Rectal smooth muscle tissue (tissue), 1 donor: Measurements from ENCODE around the gene CLCN1.
A peak's percentile ranks its signal among the peaks of the same experiment; 100 is the strongest.
"Not testable (repeated sequence)": the region's sequence is repeated elsewhere in the genome, so short reads cannot be mapped to it uniquely, and the experiment has no call there.

Source experiments
- H3K27ac ChIP-seq: one replicate; pipeline ENCODE4 v1.7.0; 2013; ENCODE audit warnings: low read depth, low read length, inconsistent platforms
- H3K27me3 ChIP-seq: one replicate; pipeline ENCODE4 v1.7.0; 2013; ENCODE audit warnings: low read length; ENCODE audit not compliant: control insufficient read depth, insufficient read depth
- H3K36me3 ChIP-seq: one replicate; pipeline ENCODE4 v1.7.0; 2013; ENCODE audit warnings: low read length; ENCODE audit not compliant: control insufficient read depth, insufficient read depth
- H3K4me1 ChIP-seq: one replicate; pipeline ENCODE4 v1.7.0; 2013; ENCODE audit warnings: low read length; ENCODE audit not compliant: control insufficient read depth, insufficient read depth
- H3K4me3 ChIP-seq: one replicate; pipeline ENCODE4 v1.7.0; 2013; ENCODE audit warnings: low read length
- H3K9ac ChIP-seq: one replicate; pipeline ENCODE4 v1.7.0; 2013; ENCODE audit warnings: low read length

The CLCN1 gene

GRCh38 chr7:143285806-143286521 lies 29.9 kb upstream of the CLCN1 start:
- H3K4me1 ChIP-seq = peaks cover 14% of the 10 kb centered on the region
- no peak overlapping the region for H3K4me3 ChIP-seq
- H3K9ac ChIP-seq = no peak overlapping the region
- no peak overlapping the region for H3K27ac ChIP-seq
- H3K36me3 ChIP-seq = no peaks in the 10 kb centered on the region
- no peaks in the 10 kb centered on the region for H3K27me3 ChIP-seq

GRCh38 chr7:143286522-143286890 lies 29.4 kb upstream of the CLCN1 start:
- Histone ChIP-seq H3K27me3 (no peaks in the 10 kb centered on the region), H3K27ac (no peak overlapping the region), H3K36me3 (no peaks in the 10 kb centered on the region), H3K4me1 (peaks cover 14% of the 10 kb centered on the region), H3K9ac (no peak overlapping the region), H3K4me3 (no peak overlapping the region)

- H3K27me3 ChIP-seq = no peaks in the 10 kb centered on the region
- H3K4me3 ChIP-seq = peak overlapping the region; percentile 63
- H3K36me3 ChIP-seq = peaks cover 6% of the 10 kb centered on the region
- peak overlapping the region; percentile 57 for H3K27ac ChIP-seq
- H3K9ac ChIP-seq = no peak overlapping the region
- H3K4me1 ChIP-seq = peaks cover 14% of the 10 kb centered on the region
Measured at GRCh38 chr7:143287339-143287934, 28.5 kb upstream of the CLCN1 start.

GRCh38 chr7:143287935-143288826 lies 27.7 kb upstream of the CLCN1 start, which contains the start of gene CASP2:
CASP2 (plus strand) TSS chr7:143288351; CDS start chr7:143288456, 105 bp downstream.
- Histone ChIP-seq H3K4me3 (peak within 1 kb of the TSS; percentile 95), H3K9ac (peak within 1 kb of the TSS; percentile 68), H3K4me1 (peaks cover 14% of the 10 kb centered on the region)

GRCh38 chr7:143288836-143289235 lies 27.1 kb upstream of the CLCN1 start:
- H3K27ac ChIP-seq = peak overlapping the region; percentile 85
- H3K9ac ChIP-seq = peak overlapping the region; percentile 68
- peak overlapping the region; percentile 95 for H3K4me3 ChIP-seq
- peaks cover 14% of the 10 kb centered on the region for H3K4me1 ChIP-seq
- peaks cover 11% of the 10 kb centered on the region for H3K36me3 ChIP-seq
- H3K27me3 ChIP-seq = no peaks in the 10 kb centered on the region

More at GRCh38 chr7:143287935-143288826, 27.7 kb upstream of the CLCN1 start, which contains the start of gene CASP2:
- H3K36me3 ChIP-seq = peaks cover 6% of the 10 kb centered on the region
- no peaks in the 10 kb centered on the region for H3K27me3 ChIP-seq
- H3K27ac ChIP-seq = peak within 1 kb of the TSS; percentile 85

DNA sequence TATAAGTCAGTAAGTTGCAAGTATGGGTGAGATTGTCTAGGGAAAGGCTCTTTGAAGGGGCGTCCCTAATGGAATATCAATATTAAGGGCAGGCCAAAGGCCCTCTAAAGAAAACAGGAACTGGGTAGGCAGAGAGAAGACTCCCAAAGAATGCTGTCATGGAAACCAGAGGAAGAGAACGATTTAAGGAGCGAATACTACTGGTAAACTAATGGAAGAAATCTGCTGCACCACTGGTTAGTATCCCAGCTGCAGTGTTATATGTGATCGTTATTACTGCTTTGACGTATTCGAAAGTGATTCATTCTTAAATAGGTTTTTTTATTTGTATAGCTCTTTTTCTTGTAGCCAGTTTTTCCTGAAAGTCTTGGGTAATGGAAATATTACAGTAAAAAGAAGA lies 26.5 kb upstream of the CLCN1 start:
- Histone ChIP-seq H3K4me1 (peaks cover 14% of the 10 kb centered on the region), H3K36me3 (peaks cover 12% of the 10 kb centered on the region), H3K9ac (no peak overlapping the region), H3K27me3 (no peaks in the 10 kb centered on the region), H3K4me3 (peak overlapping the region; percentile 95), H3K27ac (no peak overlapping the region)

DNA sequence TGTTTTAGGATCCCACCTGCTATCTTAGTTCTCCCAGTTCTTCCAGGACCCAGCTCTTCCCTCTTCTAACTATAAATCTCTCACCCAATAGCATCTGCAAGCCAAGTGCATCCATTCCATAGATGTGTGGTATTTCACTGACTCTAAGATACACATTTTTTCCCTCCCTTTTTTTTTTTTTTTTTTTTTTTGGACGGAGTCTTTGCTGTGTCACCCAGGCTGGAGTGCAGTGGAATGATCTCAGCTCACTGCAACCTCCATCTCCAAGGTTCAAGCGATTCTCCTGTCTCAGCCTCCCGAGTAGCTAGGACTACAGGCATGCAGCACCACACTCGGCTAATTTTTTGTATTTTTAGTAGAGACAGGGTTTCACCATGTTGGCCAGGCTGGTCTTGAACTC lies 26.0 kb upstream of the CLCN1 start:
- H3K9ac ChIP-seq, H3K4me3 ChIP-seq, H3K27me3 ChIP-seq, H3K27ac ChIP-seq: not testable (repeated sequence)
- Histone ChIP-seq H3K4me1 (peaks cover 14% of the 10 kb centered on the region), H3K36me3 (peaks cover 16% of the 10 kb centered on the region)

GRCh38 chr7:143290293-143290692 lies 25.6 kb upstream of the CLCN1 start:
- Histone ChIP-seq H3K36me3 (peaks cover 16% of the 10 kb centered on the region), H3K27ac (no peak overlapping the region), H3K4me1 (peaks cover 14% of the 10 kb centered on the region), H3K4me3 (no peak overlapping the region), H3K27me3 (no peaks in the 10 kb centered on the region), H3K9ac (no peak overlapping the region)

DNA sequence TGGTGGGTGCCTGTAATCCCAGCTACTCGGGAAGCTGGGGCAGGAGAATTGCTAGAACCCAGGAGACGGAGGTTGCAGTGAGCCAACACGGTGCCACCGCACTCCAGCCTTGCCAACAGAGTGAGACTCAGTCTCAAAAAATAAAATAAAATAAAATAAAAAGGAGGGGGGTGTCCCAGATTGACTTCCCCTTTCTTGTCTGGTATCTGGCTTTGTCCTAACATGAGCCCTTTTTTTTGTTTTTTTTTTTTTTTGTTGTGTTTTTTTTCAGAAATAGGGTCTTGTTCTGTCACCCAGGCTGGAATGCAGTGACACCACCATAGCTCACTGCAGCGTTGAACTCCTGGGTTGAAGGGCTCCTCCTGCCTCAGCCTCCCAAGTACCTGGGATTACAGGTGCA lies 23.0 kb upstream of the CLCN1 start:
- H3K27me3 ChIP-seq = no peaks in the 10 kb centered on the region
- H3K36me3 ChIP-seq = peaks cover 16% of the 10 kb centered on the region

GRCh38 chr7:143295870-143296269 lies 20.0 kb upstream of the CLCN1 start:
- H3K27me3 ChIP-seq = no peaks in the 10 kb centered on the region
- no peaks in the 10 kb centered on the region for H3K4me1 ChIP-seq
- no peak overlapping the region for H3K9ac ChIP-seq
- peaks cover 33% of the 10 kb centered on the region for H3K36me3 ChIP-seq
- no peak overlapping the region for H3K4me3 ChIP-seq
- H3K27ac ChIP-seq = no peak overlapping the region

More for the DNA sequence above, 23.0 kb upstream of the CLCN1 start:
- H3K9ac ChIP-seq = no peak overlapping the region
- no peak overlapping the region for H3K4me3 ChIP-seq
- peaks cover 9% of the 10 kb centered on the region for H3K4me1 ChIP-seq
- no peak overlapping the region for H3K27ac ChIP-seq

DNA sequence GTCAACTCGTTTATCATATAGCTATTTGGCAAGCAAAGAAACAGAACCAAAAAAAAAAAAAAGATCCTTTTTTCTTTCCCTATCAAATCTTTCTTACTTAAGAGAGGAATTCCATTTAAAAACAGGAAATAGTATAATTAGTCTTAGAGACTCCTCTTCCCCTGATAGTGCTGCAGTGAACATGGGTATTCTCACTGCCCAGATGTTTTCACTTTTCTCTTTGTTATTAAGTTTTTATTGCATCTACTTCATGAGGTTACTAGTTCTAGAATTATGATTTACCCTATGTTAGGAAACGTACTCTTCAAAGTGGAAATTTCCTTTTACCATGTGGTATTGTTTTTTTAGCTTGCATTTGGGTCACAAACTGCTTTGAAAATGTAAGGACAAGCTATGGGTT lies 19.2 kb upstream of the CLCN1 start:
- Histone ChIP-seq H3K27me3 (no peaks in the 10 kb centered on the region), H3K4me1 (no peaks in the 10 kb centered on the region), H3K4me3 (no peak overlapping the region), H3K36me3 (peaks cover 40% of the 10 kb centered on the region), H3K9ac (no peak overlapping the region), H3K27ac (no peak overlapping the region)

DNA sequence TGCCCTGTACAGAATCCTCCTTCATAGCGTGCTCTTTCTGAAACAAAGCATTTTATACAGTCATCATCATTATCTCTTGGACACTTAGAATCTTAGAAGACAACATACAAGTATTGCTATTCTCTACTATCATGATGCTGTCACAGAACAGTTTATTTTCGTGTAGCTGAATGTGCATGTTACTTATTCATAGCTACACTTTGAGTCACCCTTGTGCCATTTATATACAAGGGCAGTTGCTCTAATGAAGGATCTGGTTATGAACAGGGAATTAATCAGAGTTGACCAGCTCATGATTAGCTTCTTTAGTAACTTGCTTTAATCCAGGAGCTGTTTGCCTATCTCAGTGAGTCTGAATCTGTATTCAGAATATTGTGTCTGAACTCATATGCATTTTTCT lies 16.6 kb upstream of the CLCN1 start:
- Histone ChIP-seq H3K4me3 (no peak overlapping the region), H3K27me3 (no peaks in the 10 kb centered on the region), H3K4me1 (no peaks in the 10 kb centered on the region), H3K36me3 (peaks cover 40% of the 10 kb centered on the region), H3K9ac (no peak overlapping the region), H3K27ac (no peak overlapping the region)
